HL-60 (cell line): ENCODE data around the gene ELAVL3.

Source experiments
- GABPA ChIP-seq: IDR thresholded peaks from 2 replicates; pipeline ENCODE4 v1.6.1; 2012; ENCODE audit warnings: low read depth
- POLR2AphosphoS5 ChIP-seq: IDR thresholded peaks from 2 replicates; pipeline ENCODE4 v1.6.1; 2012; ENCODE audit warnings: low read depth

DNA sequence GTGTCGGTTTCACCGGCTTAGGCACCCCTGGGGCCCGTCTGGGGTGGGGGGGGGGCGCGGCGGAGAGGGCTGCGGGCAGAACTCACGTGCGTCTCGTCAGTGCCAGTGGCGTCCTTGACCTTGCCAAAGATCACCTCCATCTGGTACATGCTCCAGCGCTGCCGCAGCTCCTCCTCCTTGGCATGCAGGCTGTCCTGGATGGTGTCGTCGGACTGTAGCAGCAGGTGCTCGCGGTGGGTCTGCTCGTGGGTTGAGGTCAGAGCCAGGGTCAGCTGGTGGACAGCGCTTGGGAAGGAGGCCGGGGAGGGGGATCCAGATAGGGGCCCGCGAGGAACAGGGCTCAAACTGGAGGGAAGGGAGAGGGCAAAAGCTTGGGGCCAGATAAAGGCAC is 57.1 kb downstream of the ELAVL3 start:
- no peak for TF ChIP-seq POLR2AphosphoS5
- TF ChIP-seq GABPA, result no peak
